HG03045 (cell line): Measurements from ENCODE around the gene NUTM2B.
"Not testable (repeated sequence)": the region's sequence is repeated elsewhere in the genome, so short reads cannot be mapped to it uniquely, and the experiment has no call there.

Experiments
- ATAC-seq: cut with Tn5 transposase; IDR thresholded peaks from one replicate; pipeline ENCODE4 v1.9.1; 2021; ENCODE audit warnings: mild to moderate bottlenecking, moderate library complexity; ENCODE audit not compliant: unreplicated experiment

The NUTM2B gene

GRCh38 chr10:79744844-79745243 lies 41.8 kb downstream of the NUTM2B start:
- ATAC-seq: not testable (repeated sequence)

DNA sequence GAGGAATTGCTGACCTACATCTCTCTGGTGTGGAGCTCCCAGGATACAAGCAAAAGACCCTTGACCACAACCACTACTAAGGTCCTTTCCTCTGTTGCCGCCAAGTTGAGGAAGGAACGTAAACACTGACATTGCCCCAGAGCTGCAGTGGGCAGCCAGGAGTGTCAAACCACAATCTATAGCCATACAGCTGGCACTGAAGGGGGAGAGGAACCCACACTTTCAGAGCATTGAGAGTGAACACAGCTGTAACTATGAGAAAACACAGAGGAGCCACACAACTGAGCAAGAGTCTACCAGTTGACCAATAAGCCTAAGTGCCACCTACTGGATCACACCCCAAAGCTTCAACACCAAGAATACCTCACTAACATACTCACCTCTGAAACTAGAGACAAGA lies 45.5 kb downstream of the NUTM2B start:
- not testable (repeated sequence) for ATAC-seq

- ATAC-seq: not testable (repeated sequence)
Measured at GRCh38 chr10:79753601-79754000, 50.6 kb downstream of the NUTM2B start.

DNA sequence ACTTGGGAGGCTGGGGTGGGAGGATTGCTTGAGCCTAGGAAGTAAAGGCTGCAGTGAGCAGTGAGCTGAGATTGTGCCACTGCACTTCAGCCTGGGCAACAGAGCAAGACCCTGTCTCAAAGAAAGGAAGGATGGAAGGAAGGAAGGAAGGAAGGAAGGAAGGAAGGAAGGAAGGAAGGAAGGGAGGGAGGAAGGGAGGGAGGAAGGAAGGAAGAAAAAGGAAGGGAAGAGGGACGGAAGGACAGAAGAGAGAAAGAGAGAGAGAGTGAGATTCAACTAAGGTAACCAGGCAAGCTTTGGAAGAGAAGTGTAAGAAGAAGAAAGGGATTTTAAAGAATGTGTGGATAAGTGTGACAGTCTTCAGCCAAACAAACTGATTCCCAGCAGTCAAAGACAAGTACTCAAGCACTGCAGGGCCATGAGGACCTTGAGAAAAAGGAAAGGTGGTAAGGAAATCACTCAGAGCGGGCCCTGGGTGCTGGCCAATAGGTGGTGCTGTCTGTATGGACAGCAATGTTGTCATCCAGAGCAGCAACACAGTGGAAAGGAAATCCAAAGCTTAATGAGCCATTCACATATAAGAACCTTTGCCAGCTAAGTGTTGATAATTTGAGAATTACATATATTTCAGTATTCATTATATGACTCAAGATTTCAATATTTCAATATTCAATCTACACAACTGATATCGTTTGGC lies 55.4 kb downstream of the NUTM2B start:
- not testable (repeated sequence) for ATAC-seq
